SH-SY5Y (cell line): ENCODE data around the gene NIBAN1.

Source experiments
- GATA2 ChIP-seq: IDR thresholded peaks from 2 replicates; pipeline ENCODE4 v1.6.1; 2011; ENCODE audit warnings: mild to moderate bottlenecking, low read depth, low read length
- GATA3 ChIP-seq: IDR thresholded peaks from 2 replicates; pipeline ENCODE4 v1.6.1; 2011; ENCODE audit warnings: low read depth, mild to moderate bottlenecking, low read length, moderate library complexity

DNA sequence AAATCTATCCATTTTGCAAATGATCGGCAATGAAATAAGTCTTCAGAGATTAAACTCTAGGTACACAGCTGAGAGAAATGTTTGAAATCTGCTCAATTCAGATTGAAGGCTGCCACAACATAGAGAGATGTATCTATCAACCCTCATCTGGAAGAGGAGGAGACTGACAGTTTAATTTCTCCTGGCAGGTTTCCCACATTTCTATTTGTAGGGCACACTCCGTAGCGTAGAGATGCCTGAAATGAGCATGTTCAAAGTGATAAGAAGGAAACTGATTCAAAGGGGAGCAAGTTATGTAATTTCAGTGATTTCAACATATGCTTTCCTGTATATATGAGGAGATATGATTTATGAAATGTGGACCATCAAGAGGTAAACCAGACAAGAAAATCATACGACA, 44.1 kb downstream of the NIBAN1 start:
- TF ChIP-seq GATA2 (no peak), GATA3 (no peak)
